GM18519 (cell line): ENCODE data around the gene PTER.
A peak's percentile ranks its signal among the peaks of the same experiment; 100 is the strongest.

Experiments used
- ATAC-seq: cut with Tn5 transposase; IDR thresholded peaks from one replicate; pipeline ENCODE4 v1.9.1; 2021; ENCODE audit warnings: mild to moderate bottlenecking, moderate library complexity; ENCODE audit not compliant: unreplicated experiment, low FRiP score

Gene PTER

GRCh38 chr10:16466001-16466400 lies 29.2 kb downstream of the PTER start:
- ATAC-seq = no peak

DNA sequence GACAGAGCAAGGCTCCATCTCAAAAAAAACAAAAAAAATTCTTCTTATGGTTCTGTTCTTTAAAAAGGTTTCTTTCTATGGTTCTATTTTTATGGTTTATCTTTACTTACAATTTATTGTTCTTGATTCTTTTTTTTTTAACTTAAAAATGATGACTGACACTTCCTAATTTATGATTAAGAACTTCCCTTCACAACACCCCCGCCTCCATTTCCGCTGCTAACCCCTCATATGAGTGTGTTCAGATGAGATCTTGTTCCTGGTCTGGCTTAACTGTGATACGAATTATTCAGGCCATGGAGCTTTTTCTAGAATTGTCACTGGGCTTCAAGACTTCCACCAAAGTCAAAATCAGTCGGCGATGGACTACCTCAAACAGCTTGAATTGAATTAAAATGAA lies 33.9 kb downstream of the PTER start:
- no peak for ATAC-seq

DNA sequence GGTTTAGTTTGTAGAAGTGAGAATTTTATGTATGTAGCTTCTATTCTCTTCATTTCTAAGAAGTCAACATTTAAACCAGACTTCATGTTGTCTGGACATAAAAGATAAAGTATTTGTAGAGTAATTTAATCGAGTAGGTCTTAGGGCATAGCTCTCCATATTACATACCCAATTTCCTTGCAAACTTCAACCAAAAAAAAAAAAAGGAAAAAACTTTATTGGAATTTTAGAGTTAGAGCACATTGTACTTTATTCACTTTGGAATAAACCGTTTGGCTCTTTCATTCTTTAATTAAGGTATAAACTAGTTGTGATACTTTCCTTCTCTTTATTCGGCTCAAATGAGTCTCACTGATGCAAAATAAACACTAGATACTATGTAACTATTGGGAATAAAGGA lies 36.0 kb downstream of the PTER start:
- no peak for ATAC-seq

DNA sequence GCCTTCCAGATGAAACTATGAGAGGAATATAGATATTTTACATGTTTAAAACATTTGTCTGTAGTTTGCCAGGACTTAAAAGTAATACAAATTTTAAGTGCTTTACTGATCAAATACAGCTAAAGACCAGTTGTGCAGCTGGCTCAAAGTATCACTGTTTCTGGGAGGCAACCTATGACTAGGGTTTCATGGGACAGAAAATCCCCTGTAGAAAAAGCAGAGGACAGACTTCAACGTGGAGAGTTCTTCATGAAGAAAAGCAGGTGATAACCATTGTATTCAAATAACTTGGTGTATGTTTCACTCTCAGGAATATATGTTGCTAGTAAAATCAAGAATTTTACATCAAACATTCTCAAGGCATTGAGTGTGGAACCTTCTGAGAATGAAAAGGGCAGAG lies 40.9 kb downstream of the PTER start:
- no peak for ATAC-seq

DNA sequence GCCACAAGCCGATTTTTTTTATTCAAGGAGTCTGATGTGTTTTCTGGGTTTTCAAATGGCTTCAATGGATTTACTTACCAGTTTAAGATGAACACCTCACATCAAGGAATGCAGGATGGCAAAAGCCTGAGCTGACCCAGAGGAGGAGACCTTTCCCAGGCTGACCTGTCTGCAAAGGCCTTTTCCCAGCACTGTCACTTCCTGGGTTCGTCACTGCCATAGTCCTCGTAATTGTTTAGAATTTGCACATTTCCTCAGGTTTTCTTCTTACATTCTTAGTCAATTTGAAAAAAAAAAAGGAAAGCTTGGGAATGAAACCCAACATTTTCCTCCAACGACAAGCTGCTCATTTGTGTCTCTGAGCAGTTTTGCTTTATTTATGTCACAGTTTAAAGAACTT lies 42.0 kb downstream of the PTER start:
- ATAC-seq = no peak

DNA sequence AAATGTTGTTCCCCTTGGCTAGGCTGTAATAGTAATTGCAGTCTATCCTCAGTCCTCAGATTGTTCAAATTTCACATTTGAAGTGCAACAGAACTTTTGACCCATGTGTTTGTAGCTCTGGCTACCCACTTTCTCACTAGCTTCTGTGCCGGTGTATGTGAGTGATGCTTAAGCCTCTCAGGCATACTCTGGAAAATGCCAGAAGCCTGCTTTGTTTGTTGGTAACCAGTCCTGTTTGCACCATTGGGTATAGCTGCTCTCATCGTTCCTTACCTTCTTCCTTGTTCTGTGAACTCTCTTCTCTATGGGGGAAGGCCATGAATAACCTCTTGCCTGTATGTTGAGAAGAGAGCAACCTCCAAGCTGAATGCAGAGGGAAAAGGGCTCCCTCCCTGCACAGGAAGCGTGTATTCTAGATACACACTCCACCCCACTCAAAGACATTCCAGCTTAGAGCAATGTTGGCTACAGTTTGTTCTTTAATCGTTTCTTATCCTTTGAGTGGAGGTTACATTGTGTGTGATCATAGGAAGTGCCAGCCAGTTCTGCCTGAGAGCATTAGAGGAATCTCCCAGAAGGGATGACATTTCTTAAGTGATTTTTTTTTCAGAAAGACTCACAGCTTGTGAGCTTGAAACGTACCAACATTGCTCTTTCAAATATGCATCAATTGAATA lies 44.4 kb downstream of the PTER start:
- no peak for ATAC-seq

GRCh38 chr10:16483241-16483917 lies 46.6 kb downstream of the PTER start:
- ATAC-seq = no peak

DNA sequence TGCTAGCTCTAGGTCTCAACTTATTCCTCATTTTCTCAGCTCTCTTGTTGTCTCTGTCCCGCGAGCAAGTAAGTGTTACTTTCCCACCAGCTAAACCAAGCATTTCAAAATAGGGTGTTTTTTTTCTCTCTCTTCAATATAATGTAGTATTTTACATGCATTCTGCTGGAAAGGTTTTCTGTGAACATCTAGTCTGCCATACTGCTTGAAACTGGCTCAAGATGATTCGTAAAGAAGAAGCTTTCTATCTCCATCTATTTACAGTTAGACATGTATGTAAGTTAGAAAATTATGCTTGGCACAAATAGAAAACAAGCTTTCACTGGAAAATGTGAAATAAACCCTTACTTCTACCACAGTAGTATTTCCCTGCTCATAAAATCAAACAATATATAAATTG lies 53.7 kb downstream of the PTER start:
- ATAC-seq = no peak

- no peak for ATAC-seq
Measured at GRCh38 chr10:16491933-16492332, 55.1 kb downstream of the PTER start.

DNA sequence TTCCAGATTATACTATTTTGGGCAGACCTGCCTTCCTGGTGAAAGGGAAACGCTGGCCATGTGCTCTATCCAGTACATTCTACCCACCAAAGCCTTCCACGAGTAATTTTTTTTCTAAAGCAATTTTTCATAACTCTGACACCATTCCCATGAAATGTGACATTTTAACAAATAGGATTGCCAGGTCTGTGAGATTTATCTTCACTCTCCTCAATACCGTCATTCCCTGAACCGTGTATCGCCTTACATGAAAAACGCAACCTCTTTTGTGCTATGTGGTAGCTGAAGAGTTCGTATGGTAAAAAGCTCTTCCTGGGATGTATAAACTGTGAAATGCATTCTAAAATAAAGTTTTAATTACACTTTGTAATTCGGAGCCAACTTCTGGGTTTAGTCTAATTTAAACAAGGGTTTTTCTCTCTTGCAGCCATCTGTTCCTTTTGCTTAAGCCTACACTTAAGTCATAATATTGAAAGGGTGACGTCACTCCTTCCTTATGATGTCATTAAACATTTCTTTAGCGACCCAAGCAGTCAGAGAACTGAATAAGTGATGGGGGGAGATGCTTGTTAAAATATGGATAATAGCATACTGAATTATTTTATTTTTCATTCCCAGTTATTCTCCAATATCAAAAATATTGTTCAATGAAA lies 57.2 kb downstream of the PTER start:
- ATAC-seq = no peak

DNA sequence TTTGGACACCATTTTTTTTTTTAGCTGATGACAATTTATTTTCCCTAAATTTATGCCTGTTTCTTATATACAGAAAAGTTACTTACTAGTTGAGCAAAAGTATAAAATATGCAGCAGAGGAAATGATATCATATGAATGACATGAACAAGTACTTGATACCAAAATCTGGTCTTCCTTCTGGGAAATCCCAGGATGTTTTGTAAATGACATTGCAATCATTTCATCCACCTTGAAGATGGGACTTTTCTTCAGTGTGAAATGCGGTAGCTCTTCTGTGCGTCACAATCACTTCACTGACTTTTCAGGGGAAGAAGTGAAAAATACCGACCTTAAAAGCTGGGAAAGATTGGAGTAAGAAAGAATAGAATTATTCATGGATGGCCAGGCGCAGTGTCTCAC lies 61.1 kb downstream of the PTER start:
- ATAC-seq = no peak

GRCh38 chr10:16505161-16505560 lies 68.4 kb downstream of the PTER start:
- no peak for ATAC-seq

DNA sequence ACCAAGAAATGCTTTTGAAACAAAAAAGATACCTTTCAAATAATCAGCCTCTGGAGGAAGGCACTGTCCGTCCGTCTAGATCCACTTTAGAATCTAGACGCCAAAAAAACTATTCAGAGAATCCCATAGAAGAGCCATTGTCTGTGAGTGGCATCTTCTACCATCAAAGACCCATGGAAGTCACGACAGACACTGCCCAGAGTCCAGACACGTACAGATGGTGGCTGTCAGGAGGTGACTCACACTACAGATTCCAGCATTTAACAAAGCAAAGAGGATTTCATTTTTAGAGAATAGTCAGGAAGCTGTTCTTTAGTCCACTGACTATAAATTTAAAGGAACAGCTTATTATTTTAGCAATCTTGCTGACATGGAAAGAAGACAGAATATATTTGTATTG lies 73.2 kb downstream of the PTER start:
- ATAC-seq = no peak

GRCh38 chr10:16510843-16511242 lies 74.0 kb downstream of the PTER start:
- ATAC-seq = no peak

DNA sequence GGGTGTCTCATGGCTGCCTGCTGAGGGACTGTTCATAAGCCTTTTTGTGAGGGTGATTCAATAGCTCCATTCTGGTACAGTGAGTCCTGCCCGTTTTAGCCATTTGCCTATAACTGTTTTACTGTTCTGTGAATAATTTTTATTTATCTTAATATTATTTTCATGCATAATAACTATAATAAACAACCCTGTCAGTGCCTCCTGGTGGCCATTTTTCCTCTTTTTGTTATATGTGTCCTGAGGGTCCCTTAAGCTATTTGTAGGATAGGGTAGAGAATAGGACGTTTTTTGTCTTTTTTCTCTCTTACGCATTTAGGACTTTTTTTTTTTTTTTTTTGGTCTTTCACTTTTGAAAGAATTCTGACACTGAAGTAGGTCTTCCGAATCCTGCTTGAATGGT lies 82.0 kb downstream of the PTER start:
- no peak for ATAC-seq

DNA sequence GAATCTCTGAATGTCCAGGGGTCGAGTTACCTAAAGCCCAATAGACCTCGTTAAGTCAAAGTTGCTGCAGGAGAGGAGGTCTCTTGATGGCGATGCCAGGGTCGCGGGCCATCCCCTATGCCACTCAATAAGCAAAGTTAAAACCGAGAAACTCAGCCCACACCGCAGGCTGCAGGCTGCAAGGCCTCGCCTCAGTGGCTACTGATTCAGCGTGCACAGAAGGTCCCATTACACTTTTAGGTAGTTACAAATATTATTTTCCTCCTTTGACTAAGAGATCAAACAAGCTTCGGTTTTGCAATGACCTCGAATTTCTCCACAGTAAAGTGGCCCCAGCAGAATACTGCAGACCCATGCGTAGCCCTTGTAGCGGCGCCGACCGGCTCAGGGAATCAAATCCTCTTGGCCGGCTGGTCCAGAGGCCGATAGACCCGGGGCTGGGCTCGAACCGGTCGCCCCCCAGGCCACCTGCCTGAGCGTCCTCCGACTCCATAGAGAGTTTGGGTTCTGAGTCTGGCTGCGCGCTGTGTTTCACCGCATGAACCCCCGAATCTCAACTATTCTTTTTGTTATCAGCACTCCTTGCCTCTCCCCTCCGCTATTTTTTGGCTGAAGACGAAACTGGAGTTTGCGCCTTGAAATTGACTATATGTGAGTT lies 82.6 kb downstream of the PTER start:
- peak; percentile 42 for ATAC-seq

GRCh38 chr10:16519908-16520861 lies 83.4 kb downstream of the PTER start:
- no peak for ATAC-seq

GRCh38 chr10:16520900-16521299 lies 84.1 kb downstream of the PTER start:
- ATAC-seq = no peak

DNA sequence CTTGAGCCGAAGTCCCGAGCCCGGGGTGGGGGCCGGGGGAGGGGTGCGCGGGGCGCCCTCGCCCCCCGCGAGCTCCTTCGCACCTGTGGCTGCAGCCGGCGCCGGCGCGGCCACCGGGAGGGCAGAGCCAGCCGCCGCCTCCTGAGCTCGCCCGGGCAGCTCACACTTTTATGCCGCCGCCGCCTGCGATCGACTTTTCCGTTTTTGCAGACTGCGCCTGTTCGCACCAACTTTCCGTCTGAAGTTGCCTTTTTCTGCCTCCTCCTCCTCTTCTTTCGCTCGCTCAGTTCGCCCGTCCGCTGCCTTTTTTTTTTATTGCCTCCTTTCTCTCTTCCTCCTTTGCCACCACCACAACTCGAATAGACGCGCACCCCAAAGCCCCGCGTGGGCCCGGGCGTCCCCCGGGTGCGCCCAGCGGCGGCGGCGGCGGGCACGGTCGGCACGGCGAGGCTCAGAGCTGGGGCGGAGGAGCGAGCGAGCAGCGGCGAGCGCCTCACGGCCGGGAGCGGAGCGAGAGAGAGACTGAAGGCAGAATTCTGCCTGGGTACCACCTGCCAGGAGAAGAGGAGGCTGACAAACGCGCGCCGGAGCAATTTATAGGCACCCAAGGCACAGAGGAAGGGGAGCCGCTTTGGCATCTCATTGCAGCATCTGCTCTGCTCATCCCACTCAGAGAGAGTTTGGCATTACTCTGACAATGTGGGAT lies 84.7 kb downstream of the PTER start, which contains the start of gene C1QL3:
Gene C1QL3, minus strand, starts transcription at position 569 of the 706 bp plus-strand sequence. CDS start 814 bp downstream, outside the sequence.
- ATAC-seq = no peak

DNA sequence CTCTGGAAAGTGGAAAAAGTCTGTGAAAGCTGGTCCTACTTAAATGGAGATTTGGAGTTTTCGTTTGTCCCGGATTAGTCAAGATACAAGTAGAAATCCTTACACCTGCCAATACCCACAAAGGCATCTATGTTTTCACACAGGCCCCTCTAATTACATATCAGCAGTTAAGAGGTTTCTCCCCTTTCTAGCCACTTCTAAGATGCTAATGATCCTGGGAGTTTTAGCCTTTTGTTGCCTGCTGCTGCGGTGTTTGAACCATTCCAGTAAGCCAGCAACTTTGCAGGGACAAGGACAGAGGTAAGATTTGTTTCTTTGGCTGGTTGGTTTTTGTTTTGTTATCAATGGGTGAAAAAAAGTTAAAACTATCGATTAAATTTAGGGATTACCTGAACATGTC lies 90.6 kb downstream of the PTER start:
- no peak for ATAC-seq
